GM12878 (cell line): ENCODE data around the gene WIPF1. TPM values are rescaled to one million over a fixed set of nuclear protein-coding genes. Genes with fewer than 3 reads are reported as not detected.

ENCODE experiments used
- ATAC-seq: fragments of 200-7000 bp; cut with Tn5 transposase; 3 replicates; pipeline ENCODE4 v1.9.1; 2020; ENCODE audit warnings: mild to moderate bottlenecking, moderate library complexity
- BruUV-seq: library from RNA; stranded (reverse); fragments of 400-500 nt; replicated peaks from 2 replicates; lab custom pipeline; 2021; lab: Mats Ljungman, UMichigan
- CTCF ChIA-PET: fragments of 300-600 bp; sonication (Branson Sonifier 250); formaldehyde crosslinking; extraction: SDS; loops from one replicate; lab custom pipeline; 2021; ENCODE audit warnings: inconsistent platforms; lab: Yijun Ruan, JAX
- POLR2A ChIA-PET: fragments of 350-600 bp; formaldehyde crosslinking; extraction: SDS; loops from one replicate; lab custom pipeline; 2021; ENCODE audit warnings: inconsistent platforms; lab: Charles Lee
- RAD21 ChIA-PET: fragments of 300-600 bp; sonication (Branson Sonifier 250); formaldehyde crosslinking; loops from one replicate; lab custom pipeline; 2023; ENCODE audit warnings: antibody characterized with exemption; ENCODE audit not compliant: unreplicated experiment; lab: Charles Lee
- SMC1A ChIA-PET: fragments of 300-600 bp; sonication (Branson Sonifier 250); formaldehyde crosslinking; loops from one replicate; lab custom pipeline; 2023; ENCODE audit not compliant: unreplicated experiment, uncharacterized antibody; lab: Charles Lee
- DNase-seq: peaks from one replicate; pipeline ENCODE4 v3.0.0-alpha.2; 2011; ENCODE audit warnings: low read depth, low spot score
- FAIRE-seq: peaks from 3 replicates; lab custom pipeline; 2011; peaks lifted over from hg19 to GRCh38; lab: Jason Lieb, UNC
- H2AFZ ChIP-seq: 2 replicates; pipeline ENCODE4 v1.6.0; 2011; ENCODE audit warnings: low read depth, low read length, control low read depth; ENCODE audit not compliant: control insufficient read depth
- H3K27ac ChIP-seq: 2 replicates; pipeline ENCODE4 v1.5.1; 2011; ENCODE audit warnings: control low read depth; ENCODE audit not compliant: control insufficient read depth, insufficient read depth
- H3K27me3 ChIP-seq, 2 experiments: replicated peaks in 1 of 2; 2 replicates each; pipeline versions ENCODE4 v1.6.0 to v1.6.1; 2011; ENCODE audit warnings: low read length in 1 of 2; ENCODE audit not compliant: control insufficient read depth in 2 of 2, insufficient read depth in 2 of 2
- H3K36me3 ChIP-seq, 2 experiments: 2 replicates each; pipeline ENCODE4 v1.5.1; 2011; ENCODE audit warnings: low read length in 1 of 2; ENCODE audit not compliant: control insufficient read depth in 2 of 2, insufficient read depth in 2 of 2
- H3K4me1 ChIP-seq: 2 replicates; pipeline ENCODE4 v1.6.1; 2011; ENCODE audit warnings: mild to moderate bottlenecking, low read length, moderate library complexity, mixed read lengths; ENCODE audit not compliant: control insufficient read depth, insufficient read depth
- H3K4me2 ChIP-seq: 2 replicates; pipeline ENCODE4 v1.6.0; 2011; ENCODE audit warnings: control low read depth; ENCODE audit not compliant: control insufficient read depth, insufficient read depth
- H3K4me3 ChIP-seq: fragments of 200-600 bp; sonication (generic); 2 replicates; pipeline ENCODE4 v1.5.1; 2016
- H3K79me2 ChIP-seq: 2 replicates; pipeline ENCODE4 v1.6.0; 2011; ENCODE audit warnings: low read length; ENCODE audit not compliant: control insufficient read depth, insufficient read depth
- H3K9ac ChIP-seq: 2 replicates; pipeline ENCODE4 v1.8.0; 2011; ENCODE audit warnings: low read length, control low read depth, mixed read lengths; ENCODE audit not compliant: control insufficient read depth, insufficient read depth
- H3K9me3 ChIP-seq: replicated peaks from 3 replicates; pipeline ENCODE4 v1.5.1; 2011; ENCODE audit warnings: mild to moderate bottlenecking, low read length; ENCODE audit not compliant: control insufficient read depth, insufficient read depth
- H4K20me1 ChIP-seq: 2 replicates; pipeline ENCODE4 v1.6.0; 2011; ENCODE audit not compliant: control insufficient read depth, insufficient read depth
- ATF3 ChIP-seq: IDR thresholded peaks from 2 replicates; pipeline ENCODE4 v1.6.1; 2011; ENCODE audit warnings: low read depth, mild to moderate bottlenecking, low read length, moderate library complexity, borderline replicate concordance; ENCODE audit errors: extremely low read depth
- BACH1 ChIP-seq: fragments of 450-650 bp; IDR thresholded peaks from 2 replicates; pipeline ENCODE4 v1.6.1; 2017; ENCODE audit warnings: mild to moderate bottlenecking, borderline replicate concordance
- BMI1 ChIP-seq: fragments of 450-650 bp; IDR thresholded peaks from 2 replicates; pipeline ENCODE4 v1.6.1; 2016; ENCODE audit warnings: mild to moderate bottlenecking, moderate library complexity, borderline replicate concordance
- CBFB ChIP-seq: IDR thresholded peaks from 2 replicates; pipeline ENCODE4 v1.6.1; 2016; ENCODE audit warnings: antibody characterized with exemption, low read depth
- DPF2 ChIP-seq: fragments of 450-650 bp; IDR thresholded peaks from 2 replicates; pipeline ENCODE4 v1.6.1; 2017; ENCODE audit warnings: mild to moderate bottlenecking
- EED ChIP-seq: sonication (generic); IDR thresholded peaks from 2 replicates; pipeline ENCODE4 v1.6.1; 2016; ENCODE audit warnings: antibody characterized with exemption, low read depth
- ELK1 ChIP-seq: IDR thresholded peaks from 2 replicates; pipeline ENCODE4 v1.6.1; 2012; ENCODE audit warnings: low read depth, low read length, improper control_type of control experiment
- EP300 ChIP-seq, 2 experiments: fragments of 150-350 bp in 1 of 2; IDR thresholded peaks; 2 replicates each; pipeline ENCODE4 v1.6.1; 2011 to 2012; ENCODE audit warnings: low read depth in 2 of 2, low read length in 2 of 2, borderline replicate concordance in 1 of 2, improper control_type of control experiment in 1 of 2, inconsistent platforms in 1 of 2; ENCODE audit not compliant: control insufficient read depth in 1 of 2
- KDM1A ChIP-seq: fragments of 200-600 bp; sonication (generic); IDR thresholded peaks from 2 replicates; pipeline ENCODE4 v1.6.1; 2016; ENCODE audit warnings: borderline replicate concordance
- MEF2B ChIP-seq: fragments of 450-650 bp; IDR thresholded peaks from 2 replicates; pipeline ENCODE4 v1.6.1; 2018; ENCODE audit warnings: mild to moderate bottlenecking, moderate library complexity; ENCODE audit not compliant: partially characterized antibody, poor library complexity, severe bottlenecking
- MLLT1 ChIP-seq: fragments of 450-650 bp; IDR thresholded peaks from 2 replicates; pipeline ENCODE4 v1.6.1; 2016; ENCODE audit warnings: mild to moderate bottlenecking
- PAX8 ChIP-seq: fragments of 450-650 bp; IDR thresholded peaks from 2 replicates; pipeline ENCODE4 v1.6.1; 2017; ENCODE audit warnings: mild to moderate bottlenecking, moderate library complexity
- RB1 ChIP-seq: fragments of 450-650 bp; formaldehyde crosslinking; IDR thresholded peaks from 2 replicates; pipeline ENCODE4 v1.6.1; 2017; ENCODE audit warnings: mild to moderate bottlenecking, borderline replicate concordance
- SIN3A ChIP-seq: IDR thresholded peaks from 2 replicates; pipeline ENCODE4 v1.6.1; 2012; ENCODE audit warnings: low read depth, low read length, improper control_type of control experiment
- SMAD1 ChIP-seq: fragments of 450-650 bp; IDR thresholded peaks from 2 replicates; pipeline ENCODE4 v1.6.1; 2018; ENCODE audit warnings: mild to moderate bottlenecking, low read depth; ENCODE audit not compliant: partially characterized antibody
- SREBF1 ChIP-seq: IDR thresholded peaks from 2 replicates; pipeline ENCODE4 v1.6.1; 2012; ENCODE audit warnings: mild to moderate bottlenecking, low read length
- TCF12 ChIP-seq: IDR thresholded peaks from 2 replicates; pipeline ENCODE4 v1.6.1; 2011; ENCODE audit warnings: low read depth, mild to moderate bottlenecking, low read length
- WRNIP1 ChIP-seq: IDR thresholded peaks from 2 replicates; pipeline ENCODE4 v1.6.1; 2011; ENCODE audit warnings: low read depth, low read length, improper control_type of control experiment, borderline replicate concordance
- YBX1 ChIP-seq: fragments of 450-650 bp; IDR thresholded peaks from 2 replicates; pipeline ENCODE4 v1.6.1; 2016; ENCODE audit warnings: antibody characterized with exemption
- ZNF207 ChIP-seq: fragments of 450-650 bp; IDR thresholded peaks from 2 replicates; pipeline ENCODE4 v1.6.1; 2014; ENCODE audit warnings: antibody characterized with exemption, mild to moderate bottlenecking, borderline replicate concordance
- ZNF384 ChIP-seq: IDR thresholded peaks from 2 replicates; pipeline ENCODE4 v1.6.1; 2012; ENCODE audit warnings: low read depth, mild to moderate bottlenecking, low read length, improper control_type of control experiment, borderline replicate concordance
- ZZZ3 ChIP-seq: IDR thresholded peaks from 2 replicates; pipeline ENCODE4 v1.6.1; 2011; ENCODE audit warnings: low read depth; ENCODE audit not compliant: control insufficient read depth, insufficient read length
- WGBS: methylation state at CpG from one replicate; pipeline ENCODE4 v1.1.6; 2016; ENCODE audit warnings: low lambda C conversion rate; ENCODE audit not compliant: insufficient replicate concordance, insufficient coverage; ENCODE audit errors: missing lambda C conversion rate; 5-methylcytosine and 5-hydroxymethylcytosine counted together
- in situ Hi-C: fragments of 300-500 bp; cut with MboI; formaldehyde crosslinking; loops from 9 replicates; pipeline ENCODE4 v1.14.3; 2018; ENCODE audit warnings: mixed read lengths
- intact Hi-C: fragments of 100-400 bp; cut with micrococcal nuclease; formaldehyde crosslinking; loops from one replicate; pipeline ENCODE4 v1.14.2; 2022; ENCODE audit not compliant: unreplicated experiment
- polyA plus RNA-seq, 11 experiments: library from polyadenylated mRNA; depleted of rRNA in 4 of 11; unstranded in 6 of 11; stranded (reverse) in 5 of 11; fragments of >200 nt; fragmentation: Nextera tagmentation in 4 of 11; fragmentation: Illumina TruSeq in 1 of 11; extraction: Ambion mirVana in 4 of 11; extraction: Trizol in 1 of 11; gene quantifications; 1 replicate in 1 of 11; 2 replicates in 10 of 11; pipeline versions ENCODE4 v1.2.1 to v1.2.3, GENCODE V29; 2011 to 2016; ENCODE audit warnings: inconsistent platforms in 2 of 11, missing spikeins in 2 of 11, low read depth in 1 of 11
- total RNA-seq, 4 experiments: library from RNA; depleted of rRNA in 3 of 4; stranded (reverse); fragments of >200 nt in 3 of 4; fragmentation: Illumina TruSeq in 1 of 4; extraction: Trizol in 1 of 4; gene quantifications; 2 replicates each; pipeline versions ENCODE4 v1.2.1 to v1.2.3, GENCODE V29; 2013 to 2021

The WIPF1 gene
- total and polyA plus RNA-seq, 10 of the 15 experiments (the other 5 are each of a cell fraction or from before 2014, with no cell fraction given) = 23.1 to 188 (median 68.9) TPM

- CTCF ChIA-PET = interaction anchor here (0.9 to 31.2 kb wide), 14 partner anchors 9 to 154 kb away, joined by 3 to 534 read pairs (median 6); partner anchors contain the start of gene GPR155
- H3K36me3 ChIP-seq = peaks cover 4 to 6% of the 10 kb centered on the region in 2 experiments
- peaks cover 99% of the 10 kb centered on the region for H3K79me2 ChIP-seq
- FAIRE-seq (no peak), DNase-seq (no peak), ATAC-seq (peak; percentile 9)
- peak overlapping the region; percentile 58 for H3K4me3 ChIP-seq
- in situ Hi-C loops = loop anchor here (25.0 kb wide), 1 partner anchor 93 kb away; no protein-coding TSS in a partner anchor
- H2AFZ ChIP-seq = no peak overlapping the region
- WGBS = 0% methylated on average over 2 of the region's 2 CpGs
- peaks cover 28% of the 10 kb centered on the region for H3K4me1 ChIP-seq
- H3K9ac ChIP-seq = peak overlapping the region; percentile 90
- no peaks in the 10 kb centered on the region for H3K27me3 ChIP-seq
- peak overlapping the region; percentile 95 for H3K27ac ChIP-seq
- SMC1A ChIA-PET = interaction anchor here (1.0 to 31.8 kb wide), 11 partner anchors 13 to 103 kb away, joined by 3 to 537 read pairs (median 19); partner anchors contain the start of gene WIPF1
- intact Hi-C loops = loop anchor here (10.0 kb wide), 1 partner anchor 630 kb away; the partner anchor contains the start of gene SP3
- no peaks in the 10 kb centered on the region for H3K9me3 ChIP-seq
- H3K4me2 ChIP-seq = peak overlapping the region; percentile 87
- BruUV-seq = no TSS peak
- POLR2A ChIA-PET = interaction anchor here (0.7 to 11.7 kb wide), 12 partner anchors 9 to 345 kb away, joined by 3 to 246 read pairs (median 7); partner anchors contain the start of gene GPR155
- RAD21 ChIA-PET = interaction anchor here (0.7 to 19.4 kb wide), 10 partner anchors 9 to 124 kb away, joined by 3 to 294 read pairs (median 10); partner anchors contain the start of gene GPR155
- H4K20me1 ChIP-seq = no peaks in the 10 kb centered on the region
- no peak for TF ChIP-seq ELK1
- TF ChIP-seq SMAD1 = peak; percentile 35
- no peak for TF ChIP-seq PAX8
- TF ChIP-seq KDM1A = no peak
- 0 out of 2 replicates have a peak, but pooled peaks have one; percentile 5 for TF ChIP-seq BMI1
- TF ChIP-seq ZZZ3 = peak; percentile 81
- TF ChIP-seq EP300 (IDR thresholded peaks at IDR 0.05; ENCODE audit: borderline replicate concordance in 1 of 2, control insufficient read depth in 1 of 2, low read depth in 2 of 2, low read length in 2 of 2) = no peak
- no peak for TF ChIP-seq DPF2
- TF ChIP-seq SIN3A = no peak
- peak; percentile 19 for TF ChIP-seq MLLT1
- no peak for TF ChIP-seq EED
- TF ChIP-seq WRNIP1 = no peak
- TF ChIP-seq ZNF207 = no peak
- no peak for TF ChIP-seq CBFB
- TF ChIP-seq ZNF384 = no peak
- no peak for TF ChIP-seq SREBF1
- TF ChIP-seq BACH1 = no peak
- no peak for TF ChIP-seq TCF12
- TF ChIP-seq MEF2B = no peak
- no peak for TF ChIP-seq YBX1
- no peak for TF ChIP-seq ATF3
- no peak for TF ChIP-seq RB1
Observed at GRCh38 chr2:174594456-174594855, 3.1 kb downstream of the WIPF1 start.
